Mesenchymal stem cell (in vitro differentiated cells and primary cell): ENCODE measurements around the gene GVQW3.

ENCODE experiments used
- DNase-seq: peaks from one replicate; pipeline ENCODE4 v3.0.0-alpha.2; 2013
- H2AFZ ChIP-seq: one replicate; pipeline ENCODE4 v1.6.1; 2013; ENCODE audit warnings: low read depth, mild to moderate bottlenecking, control low read depth, inconsistent platforms, low read length, moderate library complexity
- H2AK5ac ChIP-seq: 2 replicates; pipeline ENCODE4 v1.6.1; 2013; ENCODE audit warnings: low read length, moderate library complexity, mild to moderate bottlenecking, inconsistent platforms; ENCODE audit not compliant: severe bottlenecking
- H2BK120ac ChIP-seq: one replicate; pipeline ENCODE4 v1.6.1; 2013; ENCODE audit warnings: low read depth, mild to moderate bottlenecking, inconsistent platforms, low read length, moderate library complexity
- H2BK12ac ChIP-seq, 2 experiments: one replicate each; pipeline ENCODE4 v1.6.1; 2013; ENCODE audit warnings: inconsistent platforms in 2 of 2, low read length in 2 of 2, mild to moderate bottlenecking in 2 of 2, moderate library complexity in 2 of 2, control low read depth in 1 of 2
- H2BK15ac ChIP-seq: one replicate; pipeline ENCODE4 v1.6.1; 2013; ENCODE audit warnings: mild to moderate bottlenecking, low read depth, inconsistent platforms; ENCODE audit not compliant: poor library complexity, severe bottlenecking
- H2BK5ac ChIP-seq: 2 replicates; pipeline ENCODE4 v1.6.1; 2013; ENCODE audit warnings: low read depth, mild to moderate bottlenecking, low read length, control low read depth, inconsistent platforms; ENCODE audit not compliant: poor library complexity, severe bottlenecking
- H3K14ac ChIP-seq, 2 experiments: one replicate each; pipeline ENCODE4 v1.6.1; 2013; ENCODE audit warnings: inconsistent platforms in 2 of 2, low read length in 2 of 2, control low read depth in 1 of 2, mild to moderate bottlenecking in 1 of 2, moderate library complexity in 1 of 2
- H3K18ac ChIP-seq, 2 experiments: one replicate each; pipeline ENCODE4 v1.6.1; 2013; ENCODE audit warnings: inconsistent platforms in 2 of 2, low read length in 2 of 2, control low read depth in 1 of 2, low read depth in 1 of 2, mild to moderate bottlenecking in 1 of 2
- H3K23ac ChIP-seq, 2 experiments: one replicate each; pipeline ENCODE4 v1.6.1; 2013; ENCODE audit warnings: inconsistent platforms in 2 of 2, low read length in 2 of 2, mild to moderate bottlenecking in 2 of 2, moderate library complexity in 2 of 2, control low read depth in 1 of 2
- H3K27ac ChIP-seq: 2 replicates; pipeline ENCODE4 v1.5.1; 2013; ENCODE audit warnings: mild to moderate bottlenecking, moderate library complexity, low read length, control low read depth, inconsistent platforms; ENCODE audit not compliant: poor library complexity, severe bottlenecking
- H3K27me3 ChIP-seq, 2 experiments: 2 replicates each; pipeline versions ENCODE4 v1.6.1 to v1.7.0; 2013; ENCODE audit warnings: low read length in 2 of 2, mild to moderate bottlenecking in 2 of 2, moderate library complexity in 2 of 2, control low read depth in 1 of 2, inconsistent platforms in 1 of 2; ENCODE audit not compliant: control insufficient read depth in 1 of 2, insufficient read depth in 1 of 2
- H3K36me3 ChIP-seq, 2 experiments: 2 replicates each; pipeline versions ENCODE4 v1.6.1 to v1.7.0; 2013; ENCODE audit warnings: low read length in 2 of 2, control low read depth in 1 of 2, inconsistent platforms in 1 of 2, low read depth in 1 of 2, mild to moderate bottlenecking in 1 of 2; ENCODE audit not compliant: insufficient read depth in 2 of 2, control insufficient read depth in 1 of 2
- H3K4ac ChIP-seq, 2 experiments: one replicate each; pipeline ENCODE4 v1.6.1; 2013; ENCODE audit warnings: inconsistent platforms in 2 of 2, low read length in 2 of 2, mild to moderate bottlenecking in 2 of 2, moderate library complexity in 2 of 2, control low read depth in 1 of 2, low read depth in 1 of 2
- H3K4me1 ChIP-seq: 2 replicates; pipeline ENCODE4 v1.6.1; 2013; ENCODE audit warnings: low read depth, low read length, control low read depth; ENCODE audit not compliant: control insufficient read depth, insufficient read depth
- H3K4me2 ChIP-seq: 2 replicates; pipeline ENCODE4 v1.6.1; 2013; ENCODE audit warnings: low read length, mild to moderate bottlenecking, inconsistent platforms; ENCODE audit not compliant: poor library complexity, severe bottlenecking
- H3K4me3 ChIP-seq, 2 experiments: 2 replicates each; pipeline versions ENCODE4 v1.5.1 to v1.7.0; 2013; ENCODE audit warnings: low read length in 2 of 2, mild to moderate bottlenecking in 2 of 2, control low read depth in 1 of 2, low read depth in 1 of 2; ENCODE audit not compliant: insufficient read depth in 1 of 2
- H3K79me1 ChIP-seq: replicated peaks from 2 replicates; pipeline ENCODE4 v1.6.1; 2013; ENCODE audit warnings: mild to moderate bottlenecking, control low read depth, low read length, inconsistent platforms; ENCODE audit not compliant: poor library complexity, severe bottlenecking
- H3K9ac ChIP-seq: 2 replicates; pipeline ENCODE4 v1.7.0; 2013; ENCODE audit warnings: mild to moderate bottlenecking, low read length, moderate library complexity
- H3K9me3 ChIP-seq: 2 replicates; pipeline ENCODE4 v1.7.0; 2013; ENCODE audit warnings: mild to moderate bottlenecking, low read length; ENCODE audit not compliant: control insufficient read depth
- H4K8ac ChIP-seq: one replicate; pipeline ENCODE4 v1.6.1; 2013; ENCODE audit warnings: inconsistent platforms, mild to moderate bottlenecking, low read length, moderate library complexity
- H4K91ac ChIP-seq: one replicate; pipeline ENCODE4 v1.6.1; 2013; ENCODE audit warnings: mild to moderate bottlenecking, low read length, inconsistent platforms
- WGBS: methylation state at CpG from one replicate; pipeline ENCODE4 v1.1.7; 2013; ENCODE audit warnings: mixed read lengths; 5-methylcytosine and 5-hydroxymethylcytosine counted together

Gene GVQW3

GRCh38 chr11:76424379-76424778 is 43.3 kb downstream of the GVQW3 start:
- Histone ChIP-seq H3K79me1 (no peaks in the 10 kb centered on the region), H3K14ac (no peak overlapping the region), H2BK120ac (no peak overlapping the region), H3K27me3 (peaks cover 8 to 37% of the 10 kb centered on the region in 2 experiments), H3K36me3 (no peaks in the 10 kb centered on the region), H3K9me3 (no peaks in the 10 kb centered on the region), H3K4me2 (no peak overlapping the region), H3K18ac (no peak overlapping the region), H2AFZ (no peak overlapping the region), H2BK15ac (no peak overlapping the region), H3K23ac (no peak overlapping the region), H2BK12ac (no peak overlapping the region), H2AK5ac (no peak overlapping the region), H4K91ac (no peak overlapping the region), H3K27ac (no peak overlapping the region), H3K9ac (no peak overlapping the region), H2BK5ac (no peak overlapping the region), H4K8ac (no peak overlapping the region), H3K4ac (no peak overlapping the region), H3K4me1 (no peaks in the 10 kb centered on the region), H3K4me3 (no peak overlapping the region)
- DNase-seq, result no peak
- WGBS, result 63% methylated on average over 3 of the region's 3 CpGs

DNA sequence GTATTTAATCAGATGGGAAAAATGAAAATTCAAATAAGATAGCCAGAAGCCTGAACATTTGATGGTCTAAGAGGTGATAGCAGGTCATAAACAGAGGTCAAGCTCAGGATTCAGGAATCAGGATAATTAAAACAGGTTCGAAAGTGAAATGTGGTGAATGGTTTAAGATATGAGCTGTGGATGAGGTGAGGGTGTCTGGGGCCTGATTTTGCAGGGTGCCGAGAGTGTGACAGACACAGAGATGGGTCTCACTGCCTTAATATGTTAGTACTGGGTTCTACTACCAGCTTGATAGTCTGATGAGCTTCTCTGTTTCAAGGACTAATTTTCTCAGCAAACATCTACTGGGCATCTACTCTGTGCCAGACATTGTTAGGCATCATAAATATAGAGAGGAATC is 43.8 kb downstream of the GVQW3 start:
- WGBS, result 96% methylated on average over 2 of the region's 2 CpGs
- no peak overlapping the region for H3K14ac ChIP-seq

GRCh38 chr11:76426660-76427059 is 45.5 kb downstream of the GVQW3 start:
- H2BK15ac ChIP-seq, result no peak overlapping the region
- DNase-seq, result no peak

More for the DNA sequence above, 43.8 kb downstream of the GVQW3 start:
- Histone ChIP-seq H3K23ac (no peak overlapping the region), H3K4ac (no peak overlapping the region), H2AFZ (no peak overlapping the region), H2BK15ac (no peak overlapping the region), H2BK120ac (no peak overlapping the region), H3K27me3 (peaks cover 8 to 37% of the 10 kb centered on the region in 2 experiments), H3K18ac (no peak overlapping the region), H3K9me3 (no peaks in the 10 kb centered on the region), H4K8ac (no peak overlapping the region), H4K91ac (no peak overlapping the region), H3K27ac (no peak overlapping the region), H2BK12ac (no peak overlapping the region), H3K4me3 (no peak overlapping the region), H3K36me3 (no peaks in the 10 kb centered on the region), H3K4me1 (no peaks in the 10 kb centered on the region), H3K79me1 (no peaks in the 10 kb centered on the region), H2AK5ac (no peak overlapping the region), H2BK5ac (no peak overlapping the region), H3K9ac (no peak overlapping the region), H3K4me2 (no peak overlapping the region)
- DNase-seq, result no peak

DNA sequence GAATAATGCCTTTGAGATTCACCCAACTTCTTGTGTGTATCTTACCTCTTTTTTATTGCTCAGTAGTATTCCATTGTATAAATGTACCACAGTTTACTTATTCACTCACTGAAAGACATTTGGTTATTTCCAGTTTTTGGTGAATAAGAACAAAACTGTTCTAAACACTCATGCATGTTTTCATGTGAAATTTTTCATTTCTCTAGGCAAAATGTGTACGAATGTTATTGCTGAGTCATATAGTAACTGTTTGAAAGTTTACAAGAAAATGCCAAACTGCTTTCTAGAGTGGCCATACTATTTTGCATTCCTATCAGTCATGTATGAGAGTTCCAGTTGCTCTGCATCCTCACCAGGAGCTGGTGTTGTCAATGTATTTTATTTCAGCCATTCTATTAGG is 54.9 kb downstream of the GVQW3 start:
- Histone ChIP-seq H3K14ac (no peak overlapping the region), H3K9me3 (no peaks in the 10 kb centered on the region), H3K4me1 (no peaks in the 10 kb centered on the region), H2BK15ac (no peak overlapping the region), H3K18ac (no peak overlapping the region), H2BK12ac (no peak overlapping the region), H3K4me2 (no peak overlapping the region), H2AFZ (no peak overlapping the region), H3K27ac (no peak overlapping the region), H2BK120ac (no peak overlapping the region), H3K23ac (no peak overlapping the region), H2AK5ac (no peak overlapping the region), H3K4me3 (no peak overlapping the region), H4K91ac (no peak overlapping the region), H3K9ac (no peak overlapping the region), H3K27me3 (peaks cover 0 to 10% of the 10 kb centered on the region in 2 experiments), H3K4ac (no peak overlapping the region), H3K79me1 (peaks cover 2% of the 10 kb centered on the region), H2BK5ac (no peak overlapping the region), H4K8ac (no peak overlapping the region), H3K36me3 (no peaks in the 10 kb centered on the region)
- no peak for DNase-seq
- 75% methylated on average over 1 of the region's 1 CpG for WGBS

More at GRCh38 chr11:76426660-76427059, 45.5 kb downstream of the GVQW3 start:
- no peak overlapping the region for H3K4me2 ChIP-seq
- H3K9me3 ChIP-seq, result no peaks in the 10 kb centered on the region
- H3K4me1 ChIP-seq, result no peaks in the 10 kb centered on the region
- H2AFZ ChIP-seq, result no peak overlapping the region
- H3K18ac ChIP-seq, result no peak overlapping the region
- no peak overlapping the region for H2BK12ac ChIP-seq
- H3K27me3 ChIP-seq, result peaks cover 8 to 37% of the 10 kb centered on the region in 2 experiments
- H3K4ac ChIP-seq, result no peak overlapping the region
- H3K23ac ChIP-seq, result no peak overlapping the region
- H2BK5ac ChIP-seq, result no peak overlapping the region
- H2AK5ac ChIP-seq, result no peak overlapping the region
- H2BK120ac ChIP-seq, result no peak overlapping the region
- no peaks in the 10 kb centered on the region for H3K79me1 ChIP-seq
- H3K36me3 ChIP-seq, result no peaks in the 10 kb centered on the region
- H3K4me3 ChIP-seq, result no peak overlapping the region
- no peak overlapping the region for H4K8ac ChIP-seq
- H3K27ac ChIP-seq, result no peak overlapping the region
- no peak overlapping the region for H4K91ac ChIP-seq
- H3K14ac ChIP-seq, result no peak overlapping the region
- H3K9ac ChIP-seq, result no peak overlapping the region
